Measurements from ENCODE around the gene HERPUD2.
A peak's percentile ranks its signal among the peaks of the same experiment; 100 is the strongest.

Gene HERPUD2

DNA sequence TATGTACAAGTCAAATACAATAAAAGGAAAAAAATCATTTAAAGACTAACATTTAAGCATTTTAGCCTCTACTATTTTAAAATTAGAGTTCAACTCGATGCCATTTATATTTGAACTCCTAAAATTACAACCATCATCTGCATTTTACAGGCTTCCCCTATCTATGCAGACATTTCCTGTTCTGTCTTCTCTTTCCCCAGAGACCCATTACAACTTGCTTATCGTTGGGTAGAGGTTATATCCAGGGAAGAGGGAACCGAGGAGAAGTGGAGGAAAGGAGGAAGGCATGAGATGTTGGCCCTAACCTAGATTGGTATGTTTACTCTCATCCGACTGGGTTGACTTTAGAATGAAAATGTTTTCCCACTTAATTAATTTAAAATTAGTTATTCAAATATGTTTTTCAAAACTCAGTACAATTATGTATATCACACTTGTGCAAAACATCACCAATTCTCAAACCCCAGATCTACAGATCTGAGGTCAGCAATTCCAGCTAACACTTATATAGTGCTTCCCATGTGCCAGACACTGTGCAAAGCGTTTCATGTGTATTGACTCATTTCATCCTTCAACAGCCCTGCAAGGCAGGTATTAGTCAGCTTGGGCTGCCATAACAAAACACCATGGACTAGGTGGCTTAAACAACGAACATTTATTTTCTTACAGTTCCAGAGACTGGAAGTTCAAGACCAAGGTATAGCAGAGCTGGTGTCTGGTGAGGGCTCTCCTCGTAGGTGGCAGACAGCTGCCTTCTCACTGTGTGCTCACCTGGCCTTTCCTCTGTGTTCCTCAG lies 27.3 kb upstream of the HERPUD2 start:
- no peak overlapping the region for H2AFZ ChIP-seq (ENCODE audit: low read depth, low read length, severe bottlenecking)
- no peaks in the 10 kb centered on the region for H4K20me1 ChIP-seq (ENCODE audit: low read depth, low read length)
- H3K4me2 ChIP-seq (ENCODE audit: low read depth, low read length, poor library complexity, severe bottlenecking) = peak overlapping the region; percentile 24
- no peaks in the 10 kb centered on the region for H3K9me2 ChIP-seq (replicated peaks; ENCODE audit: insufficient read depth, low read length)
- TF ChIP-seq, protein P1, sequence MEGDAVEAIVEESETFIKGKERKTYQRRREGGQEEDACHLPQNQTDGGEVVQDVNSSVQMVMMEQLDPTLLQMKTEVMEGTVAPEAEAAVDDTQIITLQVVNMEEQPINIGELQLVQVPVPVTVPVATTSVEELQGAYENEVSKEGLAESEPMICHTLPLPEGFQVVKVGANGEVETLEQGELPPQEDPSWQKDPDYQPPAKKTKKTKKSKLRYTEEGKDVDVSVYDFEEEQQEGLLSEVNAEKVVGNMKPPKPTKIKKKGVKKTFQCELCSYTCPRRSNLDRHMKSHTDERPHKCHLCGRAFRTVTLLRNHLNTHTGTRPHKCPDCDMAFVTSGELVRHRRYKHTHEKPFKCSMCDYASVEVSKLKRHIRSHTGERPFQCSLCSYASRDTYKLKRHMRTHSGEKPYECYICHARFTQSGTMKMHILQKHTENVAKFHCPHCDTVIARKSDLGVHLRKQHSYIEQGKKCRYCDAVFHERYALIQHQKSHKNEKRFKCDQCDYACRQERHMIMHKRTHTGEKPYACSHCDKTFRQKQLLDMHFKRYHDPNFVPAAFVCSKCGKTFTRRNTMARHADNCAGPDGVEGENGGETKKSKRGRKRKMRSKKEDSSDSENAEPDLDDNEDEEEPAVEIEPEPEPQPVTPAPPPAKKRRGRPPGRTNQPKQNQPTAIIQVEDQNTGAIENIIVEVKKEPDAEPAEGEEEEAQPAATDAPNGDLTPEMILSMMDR (IDR thresholded peaks at IDR 0.05; ENCODE audit: insufficient read depth, low read length, poor library complexity, severe bottlenecking) = no peak
- TF ChIP-seq EZH2phosphoT487 (conservative IDR thresholded peaks at IDR 0.05; ENCODE audit: low read length) = no peak
- no peak overlapping the region for H3K4me3 ChIP-seq (ENCODE audit: insufficient read depth, low read length, poor library complexity, severe bottlenecking)
- no peak overlapping the region for H3K9ac ChIP-seq (ENCODE audit: low read length)
- no peak overlapping the region for H3K27ac ChIP-seq (ENCODE audit: low read depth, low read length)
- peaks cover 25% of the 10 kb centered on the region for H3F3A ChIP-seq (ENCODE audit: insufficient read depth)
- no peaks in the 10 kb centered on the region for H3K36me3 ChIP-seq (ENCODE audit: low read length)
- H3K9me3 ChIP-seq (ENCODE audit: insufficient read depth, low read length) = no peaks in the 10 kb centered on the region
- H3K79me2 ChIP-seq (ENCODE audit: insufficient read depth, low read length) = no peaks in the 10 kb centered on the region
- H3K27me3 ChIP-seq (ENCODE audit: low read length) = no peaks in the 10 kb centered on the region

DNA sequence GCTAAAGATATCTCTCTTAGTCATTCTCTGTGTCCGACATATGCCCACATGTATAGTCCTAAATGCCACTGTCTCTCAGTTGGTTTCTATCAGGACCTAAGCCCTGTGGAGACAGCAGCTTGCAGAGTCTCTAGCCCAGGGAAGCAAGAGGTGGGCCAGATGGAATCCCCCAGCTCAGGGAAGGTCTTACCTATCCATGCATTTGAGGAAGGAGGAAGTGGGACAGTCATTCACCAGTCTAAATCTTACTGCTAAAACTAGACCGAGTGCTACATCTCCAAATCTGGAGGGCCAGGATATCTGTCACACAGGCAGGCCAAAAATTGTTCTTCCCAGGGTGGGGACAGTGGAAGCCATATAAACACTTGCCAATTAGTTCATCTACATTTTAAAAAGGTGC lies 26.4 kb upstream of the HERPUD2 start:
- Histone ChIP-seq H3K9me2 (replicated peaks; ENCODE audit: insufficient read depth, low read length) (no peaks in the 10 kb centered on the region), H2AFZ (ENCODE audit: low read depth, low read length, severe bottlenecking) (no peak overlapping the region), H3K4me3 (ENCODE audit: insufficient read depth, low read length, poor library complexity, severe bottlenecking) (no peak overlapping the region), H3K27ac (ENCODE audit: low read depth, low read length) (no peak overlapping the region), H3K27me3 (ENCODE audit: low read length) (no peaks in the 10 kb centered on the region), H3K9ac (ENCODE audit: low read length) (no peak overlapping the region), H4K20me1 (ENCODE audit: low read depth, low read length) (no peaks in the 10 kb centered on the region), H3K9me3 (ENCODE audit: insufficient read depth, low read length) (no peaks in the 10 kb centered on the region), H3K79me2 (ENCODE audit: insufficient read depth, low read length) (no peaks in the 10 kb centered on the region), H3F3A (ENCODE audit: insufficient read depth) (peaks cover 25% of the 10 kb centered on the region), H3K4me2 (ENCODE audit: low read depth, low read length, poor library complexity, severe bottlenecking) (no peak overlapping the region), H3K36me3 (ENCODE audit: low read length) (no peaks in the 10 kb centered on the region)
- TF ChIP-seq EZH2phosphoT487 (conservative IDR thresholded peaks at IDR 0.05; ENCODE audit: low read length) = no peak
- TF ChIP-seq, protein P1 (IDR thresholded peaks at IDR 0.05; ENCODE audit: insufficient read depth, low read length, poor library complexity, severe bottlenecking) = no peak

DNA sequence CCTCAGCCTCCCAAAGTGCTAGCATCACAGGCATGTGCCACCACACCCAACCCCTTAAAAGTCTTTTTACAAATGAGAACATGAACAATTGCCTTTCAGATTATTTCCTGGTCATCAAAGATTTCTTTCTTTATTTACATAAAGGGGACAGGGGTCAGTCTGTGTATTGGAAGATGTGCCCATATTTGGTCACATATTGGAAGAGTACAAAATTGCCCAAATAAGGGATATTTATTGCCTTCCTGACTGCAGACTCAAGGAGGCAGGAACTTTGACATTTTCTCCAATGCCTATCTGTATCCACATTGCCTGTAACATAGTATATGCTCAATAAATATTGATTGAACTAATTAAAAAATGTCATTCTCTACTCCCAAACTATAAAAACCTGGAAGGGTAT lies 25.9 kb upstream of the HERPUD2 start:
- no peaks in the 10 kb centered on the region for H4K20me1 ChIP-seq (ENCODE audit: low read depth, low read length)
- H3K27me3 ChIP-seq (ENCODE audit: low read length) = no peaks in the 10 kb centered on the region
- H3F3A ChIP-seq (ENCODE audit: insufficient read depth) = peaks cover 21% of the 10 kb centered on the region
- no peaks in the 10 kb centered on the region for H3K36me3 ChIP-seq (ENCODE audit: low read length)
- H3K4me2 ChIP-seq (ENCODE audit: low read depth, low read length, poor library complexity, severe bottlenecking) = no peak overlapping the region
- TF ChIP-seq EZH2phosphoT487 (conservative IDR thresholded peaks at IDR 0.05; ENCODE audit: low read length) = no peak
- TF ChIP-seq, protein P1 (IDR thresholded peaks at IDR 0.05; ENCODE audit: insufficient read depth, low read length, poor library complexity, severe bottlenecking) = no peak
- H3K9ac ChIP-seq (ENCODE audit: low read length) = no peak overlapping the region
- H3K79me2 ChIP-seq (ENCODE audit: insufficient read depth, low read length) = no peaks in the 10 kb centered on the region
- no peaks in the 10 kb centered on the region for H3K9me3 ChIP-seq (ENCODE audit: insufficient read depth, low read length)
- no peak overlapping the region for H2AFZ ChIP-seq (ENCODE audit: low read depth, low read length, severe bottlenecking)
- H3K9me2 ChIP-seq (replicated peaks; ENCODE audit: insufficient read depth, low read length) = no peaks in the 10 kb centered on the region
- H3K4me3 ChIP-seq (ENCODE audit: insufficient read depth, low read length, poor library complexity, severe bottlenecking) = no peak overlapping the region
- H3K27ac ChIP-seq (ENCODE audit: low read depth, low read length) = no peak overlapping the region
